Kidney (tissue), 14 donors: ENCODE data around the gene AGAP9. TPM values are rescaled to one million over a fixed set of nuclear protein-coding genes. Genes with fewer than 3 reads are reported as not detected.
A peak's percentile ranks its signal among the peaks of the same experiment; 100 is the strongest.
"Not testable (repeated sequence)": the region's sequence is repeated elsewhere in the genome, so short reads cannot be mapped to it uniquely, and the experiment has no call there.

Experiments
- DNase-seq, 5 donors: peaks; one replicate each; pipeline ENCODE4 v3.0.0-alpha.2; 2013 to 2020
- FAIRE-seq: peaks from 2 replicates; lab custom pipeline; 2012; peaks lifted over from hg19 to GRCh38; lab: Jason Lieb, UNC
- H3K27ac ChIP-seq, 2 donors: one replicate each; pipeline ENCODE4 v1.7.0; 2013; ENCODE audit warnings: low read depth in 2 of 2, low read length in 2 of 2, inconsistent platforms in 1 of 2
- H3K27me3 ChIP-seq: one replicate; pipeline ENCODE4 v1.7.1; 2013; ENCODE audit warnings: low read length, inconsistent platforms; ENCODE audit not compliant: control insufficient read depth, insufficient read depth
- H3K36me3 ChIP-seq, 3 donors: one replicate each; pipeline versions ENCODE4 v1.7.0 to v1.7.1; 2013; ENCODE audit warnings: low read length in 3 of 3, control low read depth in 1 of 3, inconsistent platforms in 1 of 3; ENCODE audit not compliant: insufficient read depth in 3 of 3, control insufficient read depth in 2 of 3
- H3K4me1 ChIP-seq, 3 donors: one replicate each; pipeline versions ENCODE4 v1.7.0 to v1.7.1; 2013; ENCODE audit warnings: low read length in 3 of 3, inconsistent platforms in 1 of 3, low read depth in 1 of 3; ENCODE audit not compliant: control insufficient read depth in 2 of 3, insufficient read depth in 2 of 3
- H3K4me3 ChIP-seq, 3 donors: one replicate each; pipeline versions ENCODE4 v1.7.0 to v1.8.1; 2013; ENCODE audit warnings: low read length in 3 of 3, control low read depth in 1 of 3, inconsistent platforms in 1 of 3
- H3K9ac ChIP-seq, 3 donors: one replicate each; pipeline versions ENCODE4 v1.7.0 to v1.7.1; 2013; ENCODE audit warnings: low read length in 3 of 3, control low read depth in 1 of 3, inconsistent platforms in 1 of 3
- H3K9me3 ChIP-seq, 3 donors: one replicate each; pipeline versions ENCODE4 v1.7.0 to v1.7.1; 2013; ENCODE audit warnings: low read length in 3 of 3, control low read depth in 1 of 3, inconsistent platforms in 1 of 3; ENCODE audit not compliant: control insufficient read depth in 2 of 3, insufficient read depth in 1 of 3
- CTCF ChIP-seq: IDR thresholded peaks from 3 replicates; pipeline ENCODE4 v1.5.1; 2012; ENCODE audit warnings: mild to moderate bottlenecking, moderate library complexity, borderline replicate concordance; ENCODE audit not compliant: insufficient read depth; ENCODE audit errors: extremely low read depth
- intact Hi-C: fragments of 100-400 bp; cut with DNase I; formaldehyde crosslinking; loops from one replicate; pipeline ENCODE4 v1.11.1; 2022
- polyA plus RNA-seq: library from polyadenylated mRNA; stranded (reverse); fragments of 350-450 nt; fragmentation: Illumina TruSeq; extraction: RNeasy Lipid Tissue Mini Kit (QIAGEN cat#74804); gene quantifications from one replicate; pipeline ENCODE4 v1.2.3, GENCODE V29; 2014; ENCODE audit warnings: low read depth, low replicate concordance; ENCODE audit not compliant: insufficient read depth
- total RNA-seq: library from RNA; stranded (reverse); fragmentation: NEBNext Ultra II Directional; extraction: Animal tissue kit (Norgen Biotek cat#: 25700); gene quantifications from one replicate; pipeline ENCODE4 v1.2.1, GENCODE V29; 2021
- donor health status: control.
- donor health status: control.
- donor health status: control.
- donor health status: control.
- donor health status: control.
- donor health status: DM: yes; HTN: yes; CAD: no.
- donor health status: Normal renal cell carcinoma (clear cell type).

Gene AGAP9
- total and polyA plus RNA-seq, 2 donors from 2014 or later, result 9.1 to 10.3 TPM

- TF ChIP-seq CTCF, result no peak
- no peak for FAIRE-seq
These were observed 66.0 kb downstream of the AGAP9 start for GRCh38 chr10:47457528-47457820.

GRCh38 chr10:47456794-47457527 lies 66.5 kb downstream of the AGAP9 start:
- H3K9me3 ChIP-seq, result no peaks in the 10 kb centered on the region
- intact Hi-C loops, result no loop called here
- DNase-seq (peak in 2 of 5 donors; percentile 39 to 42), FAIRE-seq (no peak)
- no peak for TF ChIP-seq CTCF
- H3K27me3 ChIP-seq, result no peaks in the 10 kb centered on the region
- no peak overlapping the region for H3K27ac ChIP-seq
- H3K9ac ChIP-seq, result no peak overlapping the region
- H3K36me3 ChIP-seq, result no peaks in the 10 kb centered on the region
- H3K4me3 ChIP-seq, result no peak overlapping the region
- H3K4me1 ChIP-seq, result peaks cover 0 to 2% (median 0%) of the 10 kb centered on the region in 3 donors

More at GRCh38 chr10:47457528-47457820, 66.0 kb downstream of the AGAP9 start:
- peaks cover 0 to 2% (median 0%) of the 10 kb centered on the region in 3 donors for H3K4me1 ChIP-seq
- intact Hi-C loops, result no loop called here
- peak in 1 of 5 donors; percentile 21 for DNase-seq
- H3K9ac ChIP-seq, result no peak overlapping the region
- no peaks in the 10 kb centered on the region for H3K9me3 ChIP-seq
- H3K27ac ChIP-seq, result no peak overlapping the region
- no peak overlapping the region for H3K4me3 ChIP-seq
- no peaks in the 10 kb centered on the region for H3K27me3 ChIP-seq
- H3K36me3 ChIP-seq, result no peaks in the 10 kb centered on the region

- H3K27ac ChIP-seq, result no peak overlapping the region
- FAIRE-seq, result no peak
- H3K9me3 ChIP-seq, result no peaks in the 10 kb centered on the region
- no peaks in the 10 kb centered on the region for H3K36me3 ChIP-seq
- no peak overlapping the region for H3K4me3 ChIP-seq
- no peak for TF ChIP-seq CTCF
- H3K4me1 ChIP-seq, result peaks cover 0 to 2% (median 0%) of the 10 kb centered on the region in 3 donors
- no peaks in the 10 kb centered on the region for H3K27me3 ChIP-seq
- peak in 4 of 5 donors; percentile 20 to 59 (median 40) for DNase-seq
- no peak overlapping the region for H3K9ac ChIP-seq
- intact Hi-C loops, result no loop called here
These were observed 67.2 kb downstream of the AGAP9 start for GRCh38 chr10:47456079-47456785.

GRCh38 chr10:47455350-47456078 lies 67.9 kb downstream of the AGAP9 start:
- intact Hi-C loops, H3K27me3 ChIP-seq, H3K9ac ChIP-seq, H3K27ac ChIP-seq, H3K36me3 ChIP-seq, H3K4me3 ChIP-seq, FAIRE-seq, H3K9me3 ChIP-seq, H3K4me1 ChIP-seq: not testable (repeated sequence)
- DNase-seq, result peak in 2 of 5 donors; percentile 22 to 37
